ES-I3 (cell line): ENCODE measurements around the gene ZNF277.
"Not testable (repeated sequence)": the region's sequence is repeated elsewhere in the genome, so short reads cannot be mapped to it uniquely, and the experiment has no call there.

ENCODE experiments used
- H3K36me3 ChIP-seq: 2 replicates; pipeline ENCODE4 v1.6.1; 2013; ENCODE audit warnings: mild to moderate bottlenecking, low read length, control low read depth, moderate library complexity; ENCODE audit not compliant: insufficient read depth
- H3K4me1 ChIP-seq: 2 replicates; pipeline ENCODE4 v1.6.1; 2013; ENCODE audit warnings: mild to moderate bottlenecking, control low read depth, low read length; ENCODE audit not compliant: insufficient read depth
- H3K9ac ChIP-seq: 2 replicates; pipeline ENCODE4 v1.6.1; 2013; ENCODE audit warnings: low read depth, mild to moderate bottlenecking, low read length, moderate library complexity
- H3K9me3 ChIP-seq: 2 replicates; pipeline ENCODE4 v1.6.1; 2013; ENCODE audit warnings: mild to moderate bottlenecking, low read length, moderate library complexity; ENCODE audit not compliant: control insufficient read depth, insufficient read depth

Gene ZNF277

DNA sequence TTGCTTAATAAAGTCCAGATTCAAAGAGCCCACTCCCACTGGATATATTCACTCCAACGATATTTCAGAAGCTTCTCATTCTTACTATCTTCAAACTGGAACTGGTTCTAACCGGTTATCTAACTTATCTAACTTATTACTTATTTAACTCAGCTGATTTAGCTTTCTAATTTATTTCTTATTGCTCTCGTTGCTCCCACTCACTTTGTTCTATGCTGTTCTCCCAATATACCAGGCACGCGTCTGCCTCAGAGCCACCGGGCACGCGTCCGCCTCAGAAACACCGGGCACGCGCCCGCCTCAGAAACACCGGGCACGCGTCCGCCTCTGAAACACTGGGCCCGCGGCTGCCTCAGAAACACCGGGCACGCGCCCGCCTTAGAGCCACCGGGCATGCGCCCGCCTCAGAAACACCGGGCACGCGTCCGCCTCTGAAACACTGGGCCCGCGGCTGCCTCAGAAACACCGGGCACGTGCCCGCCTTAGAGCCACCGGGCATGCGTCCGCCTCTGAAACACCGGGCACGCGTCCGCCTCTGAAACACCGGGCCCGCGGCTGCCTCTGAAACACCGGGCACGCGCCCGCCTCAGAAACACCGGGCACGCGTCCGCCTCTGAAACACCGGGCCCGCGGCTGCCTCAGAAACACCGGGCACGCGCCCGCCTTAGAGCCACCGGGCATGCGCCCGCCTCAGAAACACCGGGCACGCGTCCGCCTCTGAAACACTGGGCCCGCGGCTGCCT is 184.8 kb downstream of the ZNF277 start:
- not testable (repeated sequence) for H3K9me3 ChIP-seq, H3K36me3 ChIP-seq, H3K4me1 ChIP-seq
- H3K9ac ChIP-seq = peak overlapping the region; percentile 34; the same call in 1 of the 2 replicates

DNA sequence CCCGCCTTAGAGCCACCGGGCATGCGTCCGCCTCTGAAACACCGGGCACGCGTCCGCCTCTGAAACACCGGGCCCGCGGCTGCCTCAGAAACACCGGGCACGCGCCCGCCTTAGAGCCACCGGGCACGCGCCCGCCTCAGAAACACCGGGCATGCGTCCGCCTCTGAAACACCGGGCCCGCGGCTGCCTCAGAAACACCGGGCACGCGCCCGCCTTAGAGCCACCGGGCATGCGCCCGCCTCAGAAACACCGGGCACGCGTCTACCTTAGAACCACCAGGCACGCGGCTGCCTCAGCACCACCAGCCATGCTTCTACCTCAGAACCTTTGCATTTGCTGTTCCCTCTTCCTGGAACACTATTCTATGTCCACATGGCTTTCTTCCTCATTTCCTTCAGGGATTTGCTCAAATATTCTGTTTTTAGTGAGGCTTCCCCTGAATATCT is 185.4 kb downstream of the ZNF277 start:
- H3K36me3 ChIP-seq, H3K9me3 ChIP-seq, H3K4me1 ChIP-seq: not testable (repeated sequence)
- H3K9ac ChIP-seq = peak overlapping the region; percentile 66
